BLaER1 treated with 17β-estradiol and CSF1 and Interleukin-3, amounts not matched to agents 10 nM and 100 nM (cell line): ENCODE measurements around the gene ADGRL3.

ENCODE experiments used
- H3K27ac ChIP-seq, 11 experiments: shearing (Covaris generic); formaldehyde crosslinking; 2 replicates each; pipeline ENCODE4 v1.8.1; 2022
- H3K27me3 ChIP-seq, 11 experiments: shearing (Covaris generic); formaldehyde crosslinking; 2 replicates each; pipeline ENCODE4 v1.8.1; 2022
- H3K36me3 ChIP-seq, 11 experiments: shearing (Covaris generic); formaldehyde crosslinking; 2 replicates each; pipeline ENCODE4 v1.8.1; 2022
- H3K4me1 ChIP-seq, 10 experiments: shearing (Covaris generic); formaldehyde crosslinking; 2 replicates each; pipeline ENCODE4 v1.8.1; 2022
- H3K4me2 ChIP-seq, 11 experiments: shearing (Covaris generic); formaldehyde crosslinking; 2 replicates each; pipeline ENCODE4 v1.8.1; 2022
- H3K4me3 ChIP-seq, 10 experiments: shearing (Covaris generic); formaldehyde crosslinking; 2 replicates each; pipeline ENCODE4 v1.8.1; 2022
- H3K9ac ChIP-seq, 11 experiments: shearing (Covaris generic); formaldehyde crosslinking; 2 replicates each; pipeline ENCODE4 v1.8.1; 2022
- H3K9me3 ChIP-seq, 11 experiments: shearing (Covaris generic); formaldehyde crosslinking; replicated peaks in 1 of 11; 2 replicates each; pipeline ENCODE4 v1.8.1; 2022
- H4K20me1 ChIP-seq, 11 experiments: shearing (Covaris generic); formaldehyde crosslinking; 2 replicates each; pipeline ENCODE4 v1.8.1; 2022
- Cebpa-rat ChIP-seq, 11 experiments: shearing (Covaris generic); IDR thresholded peaks; 2 replicates each; pipeline ENCODE4 v1.8.1; 2022

The ADGRL3 gene

DNA sequence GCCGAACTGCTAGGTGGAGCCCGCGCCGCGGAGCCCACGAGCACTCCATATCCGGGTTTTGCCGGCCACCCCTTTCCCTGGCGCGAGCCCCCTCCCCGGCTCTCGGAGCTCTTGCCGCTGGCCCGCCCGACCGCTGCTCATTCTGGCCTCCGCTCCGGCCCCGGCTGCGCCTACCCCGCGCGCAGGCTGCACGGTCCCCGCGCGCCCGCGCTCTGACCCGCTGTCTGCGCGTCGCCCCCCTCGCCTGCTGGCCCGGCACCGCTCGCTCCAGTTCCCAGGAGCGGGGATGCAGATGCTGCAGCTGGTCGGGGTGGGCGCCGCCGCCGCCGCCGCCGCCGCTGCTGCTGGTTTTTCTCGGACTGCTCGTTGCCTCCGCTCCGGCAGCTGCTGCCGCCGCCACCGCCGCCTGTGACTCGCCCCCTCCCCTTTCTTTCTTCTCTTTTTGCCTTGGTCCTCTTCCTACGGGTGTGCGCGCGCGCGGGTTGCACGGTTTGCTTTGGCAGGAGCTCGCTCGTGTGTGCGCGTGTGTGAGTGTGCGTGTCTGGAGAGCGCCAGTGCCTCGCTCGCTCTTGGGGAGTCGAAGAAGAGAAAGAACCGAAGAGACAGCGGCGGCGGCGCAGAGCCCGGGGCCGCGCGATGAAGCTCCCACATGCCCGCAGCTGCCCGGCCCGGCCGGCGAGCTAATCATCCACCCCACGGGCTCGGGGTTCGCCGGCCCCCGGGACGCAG is at the start of gene ADGRL3:
TSS of gene ADGRL3 (plus strand) at position 140 of the 729 bp plus-strand sequence.
- no peak for TF ChIP-seq Cebpa-rat (IDR thresholded peaks at IDR 0.05)
- H3K4me3 ChIP-seq: no peak within 1 kb of the TSS
- H3K27ac ChIP-seq: no peak within 1 kb of the TSS
- H4K20me1 ChIP-seq: no peaks in the 10 kb centered on the region
- no peaks in the 10 kb centered on the region for H3K27me3 ChIP-seq
- no peaks in the 10 kb centered on the region for H3K4me1 ChIP-seq
- H3K9ac ChIP-seq: no peak within 1 kb of the TSS
- H3K36me3 ChIP-seq: no peaks in the 10 kb centered on the region
- peaks cover 24 to 37% (median 33%) of the 10 kb centered on the region in 11 experiments for H3K9me3 ChIP-seq
- H3K4me2 ChIP-seq: no peak within 1 kb of the TSS

DNA sequence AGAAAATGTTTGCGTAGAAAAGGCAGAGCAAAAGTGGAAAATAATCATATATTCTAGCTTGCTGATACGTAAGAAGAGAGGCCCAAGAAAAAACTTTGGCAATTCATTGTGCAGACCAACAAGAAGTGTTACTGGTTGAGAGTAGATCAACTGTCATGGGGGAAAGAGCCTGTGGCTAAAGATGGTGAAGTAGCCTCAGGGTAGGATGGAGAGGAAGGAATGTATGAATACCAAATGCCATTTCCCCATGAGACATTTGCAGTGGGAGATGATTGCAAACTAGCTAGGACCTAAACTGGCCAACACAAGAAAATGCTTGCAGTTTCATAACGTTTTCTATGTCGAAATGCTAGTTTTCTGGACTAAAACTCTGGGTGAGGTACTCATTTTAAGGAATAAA is 47.7 kb upstream of the ADGRL3 start:
- H3K9me3 ChIP-seq: no peaks in the 10 kb centered on the region
- H3K4me3 ChIP-seq: no peak overlapping the region
- H3K9ac ChIP-seq: no peak overlapping the region
- H4K20me1 ChIP-seq: no peaks in the 10 kb centered on the region
- H3K4me2 ChIP-seq: no peak overlapping the region
- H3K36me3 ChIP-seq: no peaks in the 10 kb centered on the region
- no peaks in the 10 kb centered on the region for H3K27me3 ChIP-seq
- H3K27ac ChIP-seq: no peak overlapping the region
- TF ChIP-seq Cebpa-rat (IDR thresholded peaks at IDR 0.05): no peak
- no peaks in the 10 kb centered on the region for H3K4me1 ChIP-seq

DNA sequence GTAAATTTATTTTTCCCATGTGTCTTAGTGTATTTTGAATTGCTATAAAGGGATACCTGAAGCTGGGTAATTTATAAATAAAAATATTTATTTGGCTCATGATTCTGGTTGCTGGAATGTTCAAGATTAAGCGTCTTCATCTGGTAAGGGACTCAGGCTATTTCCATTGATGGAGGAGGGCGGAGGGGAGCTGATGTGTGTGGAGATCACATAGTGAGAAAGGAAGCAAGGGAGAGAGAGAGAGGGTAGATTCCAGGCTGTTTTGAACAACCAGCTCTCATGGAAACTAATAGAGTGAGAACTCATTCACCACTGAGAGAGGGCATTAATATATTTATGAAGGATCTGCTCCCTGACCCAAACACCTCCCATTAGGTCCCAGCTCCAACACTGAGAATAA is 39.6 kb upstream of the ADGRL3 start:
- Histone ChIP-seq H3K4me1 (no peaks in the 10 kb centered on the region), H3K27me3 (no peaks in the 10 kb centered on the region), H3K4me2 (no peak overlapping the region), H4K20me1 (no peaks in the 10 kb centered on the region), H3K9ac (no peak overlapping the region), H3K36me3 (no peaks in the 10 kb centered on the region), H3K4me3 (no peak overlapping the region), H3K27ac (no peak overlapping the region), H3K9me3 (no peaks in the 10 kb centered on the region)
- TF ChIP-seq Cebpa-rat (IDR thresholded peaks at IDR 0.05): no peak

DNA sequence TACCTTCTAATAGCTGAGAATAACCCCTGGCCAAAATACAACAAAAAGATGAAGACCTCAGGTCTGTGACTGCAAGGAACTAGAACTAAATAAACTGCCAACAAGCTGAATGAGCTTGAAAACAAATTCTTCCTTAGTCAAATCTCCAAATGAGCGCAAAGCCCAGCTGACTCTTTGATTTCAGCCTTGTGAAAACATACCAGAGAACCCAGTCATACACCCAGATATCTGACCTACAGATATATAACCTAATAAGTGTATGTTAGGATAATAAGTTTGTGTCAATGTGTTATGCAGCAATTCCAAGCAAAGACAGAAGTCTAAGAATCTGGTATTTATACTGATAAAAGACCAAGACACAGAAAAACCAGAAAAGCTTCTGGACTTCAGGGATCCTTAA is 38.0 kb upstream of the ADGRL3 start:
- H3K36me3 ChIP-seq: no peaks in the 10 kb centered on the region

DNA sequence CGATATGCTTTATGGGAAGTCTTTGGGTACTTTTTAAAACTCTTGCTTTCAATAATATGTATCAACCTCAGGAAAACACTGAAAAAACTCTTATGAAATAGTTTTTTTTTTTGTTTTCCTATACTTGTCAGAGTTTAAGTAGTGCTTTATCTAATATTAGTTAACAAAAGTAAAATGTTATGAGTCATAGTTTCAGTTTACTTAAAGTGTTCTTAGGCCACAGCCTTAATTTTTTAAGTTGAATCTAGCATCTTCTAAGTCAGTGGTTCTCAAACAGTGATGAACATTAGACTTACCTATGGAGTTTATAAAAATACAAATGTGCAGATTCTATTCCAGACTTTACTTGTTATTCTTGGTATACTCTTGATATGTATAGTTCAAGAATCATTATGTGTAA is 26.3 kb upstream of the ADGRL3 start:
- H3K4me2 ChIP-seq: no peak overlapping the region
- no peaks in the 10 kb centered on the region for H3K27me3 ChIP-seq
- H4K20me1 ChIP-seq: no peaks in the 10 kb centered on the region
- no peaks in the 10 kb centered on the region for H3K9me3 ChIP-seq
- TF ChIP-seq Cebpa-rat (IDR thresholded peaks at IDR 0.05): no peak
- H3K4me1 ChIP-seq: no peaks in the 10 kb centered on the region
- no peak overlapping the region for H3K4me3 ChIP-seq
- no peak overlapping the region for H3K27ac ChIP-seq
- H3K9ac ChIP-seq: no peak overlapping the region
- no peaks in the 10 kb centered on the region for H3K36me3 ChIP-seq

More for the DNA sequence above, 38.0 kb upstream of the ADGRL3 start:
- Histone ChIP-seq H3K27me3 (no peaks in the 10 kb centered on the region), H3K4me1 (no peaks in the 10 kb centered on the region), H3K4me2 (no peak overlapping the region), H4K20me1 (no peaks in the 10 kb centered on the region), H3K4me3 (no peak overlapping the region), H3K9ac (no peak overlapping the region), H3K27ac (no peak overlapping the region), H3K9me3 (no peaks in the 10 kb centered on the region)
- TF ChIP-seq Cebpa-rat (IDR thresholded peaks at IDR 0.05): no peak

DNA sequence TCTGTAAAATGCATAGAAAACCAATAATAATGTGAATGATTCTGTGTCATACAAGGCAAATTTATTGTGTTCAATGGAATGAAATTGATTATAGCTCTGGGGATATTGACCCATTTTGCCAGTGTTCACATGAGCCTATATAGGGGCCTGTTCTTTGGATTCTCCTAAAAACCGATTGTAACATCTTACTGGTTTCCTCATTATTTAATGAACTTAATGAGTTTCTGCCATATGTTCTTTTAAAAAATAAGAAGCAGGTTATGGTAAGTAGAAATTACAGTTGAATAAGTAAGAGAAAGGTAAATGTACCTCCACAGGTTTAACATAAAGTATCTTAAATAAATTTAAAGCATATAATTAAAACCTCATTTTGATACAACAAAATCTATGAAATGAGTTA is 24.6 kb upstream of the ADGRL3 start:
- no peak overlapping the region for H3K4me2 ChIP-seq
- no peak overlapping the region for H3K4me3 ChIP-seq
- no peaks in the 10 kb centered on the region for H3K27me3 ChIP-seq
- no peaks in the 10 kb centered on the region for H3K4me1 ChIP-seq
- no peaks in the 10 kb centered on the region for H4K20me1 ChIP-seq
- H3K9ac ChIP-seq: no peak overlapping the region
- no peak overlapping the region for H3K27ac ChIP-seq
- no peaks in the 10 kb centered on the region for H3K9me3 ChIP-seq
- no peak for TF ChIP-seq Cebpa-rat (IDR thresholded peaks at IDR 0.05)
- H3K36me3 ChIP-seq: no peaks in the 10 kb centered on the region

DNA sequence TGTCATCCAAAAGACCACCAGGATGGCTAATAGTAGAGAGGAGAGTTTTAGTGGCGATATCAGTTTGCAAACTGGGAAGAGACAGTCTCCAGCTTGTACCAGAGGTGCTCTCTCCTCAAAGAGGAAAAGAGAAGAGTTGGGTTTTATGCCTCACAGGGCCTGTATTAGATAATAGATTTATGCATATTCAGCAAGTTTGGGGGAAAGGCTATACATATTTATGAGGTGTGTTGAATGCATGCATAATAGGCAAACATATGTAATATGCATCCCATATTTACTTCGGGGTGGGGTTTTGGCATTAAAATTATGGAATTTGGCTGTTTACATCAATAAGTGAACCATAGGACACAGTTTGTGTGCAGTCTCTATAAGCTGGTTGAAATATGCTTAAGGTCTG is 22.8 kb upstream of the ADGRL3 start:
- peaks cover 0 to 1% (median 0%) of the 10 kb centered on the region in 10 experiments; a peak in 2 of 20 replicates for H3K4me1 ChIP-seq
- no peak overlapping the region for H3K27ac ChIP-seq
- H3K9ac ChIP-seq: no peak overlapping the region
- no peaks in the 10 kb centered on the region for H3K36me3 ChIP-seq
- no peak overlapping the region for H3K4me2 ChIP-seq
- TF ChIP-seq Cebpa-rat (IDR thresholded peaks at IDR 0.05): no peak
- H3K27me3 ChIP-seq: no peaks in the 10 kb centered on the region
- H4K20me1 ChIP-seq: no peaks in the 10 kb centered on the region
- H3K4me3 ChIP-seq: no peak overlapping the region
- H3K9me3 ChIP-seq: no peaks in the 10 kb centered on the region

DNA sequence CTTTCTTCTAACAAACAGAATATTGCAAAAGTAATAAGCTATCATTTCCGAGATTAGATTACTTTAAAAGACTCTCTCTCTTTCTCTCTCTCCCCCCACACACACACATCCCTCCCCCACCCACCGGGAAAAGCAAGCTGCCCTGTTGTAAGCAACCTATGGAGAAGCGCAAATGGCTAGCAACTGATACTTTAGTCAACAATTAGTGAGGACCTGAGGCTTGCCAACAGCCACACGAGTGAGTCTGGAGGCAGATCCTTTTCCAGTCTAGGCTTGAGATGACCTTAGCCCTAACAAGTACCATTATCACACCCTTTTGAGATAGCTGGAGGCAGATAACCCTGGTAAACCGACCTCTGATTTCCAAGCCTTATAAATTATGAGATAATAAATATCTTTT is 19.7 kb upstream of the ADGRL3 start:
- H3K4me1 ChIP-seq: peaks cover 0 to 15% (median 0%) of the 10 kb centered on the region in 10 experiments; a peak in 5 of 20 replicates

DNA sequence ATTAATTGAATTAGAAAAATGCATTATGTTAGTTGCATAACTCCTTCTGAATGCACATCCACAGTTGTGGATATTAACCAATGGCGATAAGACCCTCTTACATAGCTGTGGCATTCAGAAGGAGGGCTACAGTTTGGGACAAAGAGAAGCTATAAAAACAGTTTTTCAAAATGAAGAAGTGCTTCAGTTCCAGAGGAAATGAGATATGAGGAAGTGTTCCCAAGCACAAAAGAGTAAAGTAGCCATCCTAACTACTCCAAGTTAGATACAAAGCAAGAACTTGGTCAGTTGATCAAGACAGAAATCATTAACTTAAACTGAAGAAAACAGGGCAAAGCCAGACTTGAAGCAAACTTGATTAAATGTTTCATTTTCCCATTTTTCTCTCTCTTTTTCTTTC is 17.2 kb upstream of the ADGRL3 start:
- H3K36me3 ChIP-seq: no peaks in the 10 kb centered on the region
- H4K20me1 ChIP-seq: no peaks in the 10 kb centered on the region
- no peak for TF ChIP-seq Cebpa-rat (IDR thresholded peaks at IDR 0.05)
- H3K27me3 ChIP-seq: no peaks in the 10 kb centered on the region
- peaks cover 0 to 15% (median 0%) of the 10 kb centered on the region in 10 experiments; a peak in 5 of 20 replicates for H3K4me1 ChIP-seq
- H3K4me3 ChIP-seq: no peak overlapping the region
- no peak overlapping the region for H3K27ac ChIP-seq
- H3K9me3 ChIP-seq: peaks cover 0 to 13% (median 9%) of the 10 kb centered on the region in 11 experiments; a peak in 12 of 22 replicates
- no peak overlapping the region for H3K9ac ChIP-seq
- H3K4me2 ChIP-seq: peak overlapping the region in 2 of 11 experiments; percentile 56 to 63; a peak in 3 of 22 replicates

More for the DNA sequence above, 19.7 kb upstream of the ADGRL3 start:
- H3K4me2 ChIP-seq: no peak overlapping the region
- no peak overlapping the region for H3K9ac ChIP-seq
- H3K27ac ChIP-seq: no peak overlapping the region
- no peaks in the 10 kb centered on the region for H4K20me1 ChIP-seq
- no peak for TF ChIP-seq Cebpa-rat (IDR thresholded peaks at IDR 0.05)
- peaks cover 0 to 11% (median 6%) of the 10 kb centered on the region in 11 experiments; a peak in 12 of 22 replicates for H3K9me3 ChIP-seq
- no peaks in the 10 kb centered on the region for H3K27me3 ChIP-seq
- no peak overlapping the region for H3K4me3 ChIP-seq
- no peaks in the 10 kb centered on the region for H3K36me3 ChIP-seq

DNA sequence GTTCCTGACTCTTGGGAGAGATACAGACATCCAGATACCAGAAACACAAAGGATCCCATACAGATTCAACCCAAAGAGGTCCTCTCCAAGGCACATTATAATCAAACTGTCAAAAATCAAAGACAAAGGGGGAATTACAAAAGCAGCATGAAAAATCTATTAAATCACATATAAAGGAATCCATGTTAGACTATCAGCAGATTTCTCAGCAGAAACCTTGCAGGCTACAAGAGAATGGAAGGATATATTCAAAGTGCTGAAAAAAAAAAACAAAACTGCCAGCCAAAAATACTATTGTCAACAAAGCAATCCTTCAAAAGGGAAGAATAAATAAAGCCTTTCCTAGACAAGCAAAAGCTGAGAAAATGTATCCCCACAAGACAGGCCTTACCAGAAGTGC is 14.8 kb upstream of the ADGRL3 start:
- no peaks in the 10 kb centered on the region for H4K20me1 ChIP-seq

More for the DNA sequence above, 14.8 kb upstream of the ADGRL3 start:
- TF ChIP-seq Cebpa-rat (IDR thresholded peaks at IDR 0.05): no peak
- H3K4me2 ChIP-seq: no peak overlapping the region
- H3K9ac ChIP-seq: no peak overlapping the region
- H3K4me1 ChIP-seq: peaks cover 0 to 15% (median 0%) of the 10 kb centered on the region in 10 experiments; a peak in 5 of 20 replicates
- H3K27ac ChIP-seq: no peak overlapping the region
- peaks cover 0 to 13% (median 9%) of the 10 kb centered on the region in 11 experiments; a peak in 12 of 22 replicates for H3K9me3 ChIP-seq
- H3K4me3 ChIP-seq: no peak overlapping the region
- H3K36me3 ChIP-seq: no peaks in the 10 kb centered on the region
- no peaks in the 10 kb centered on the region for H3K27me3 ChIP-seq
